HG02840 (cell line): ENCODE data around the gene PDK2.

ENCODE experiments used
- ATAC-seq: cut with Tn5 transposase; IDR thresholded peaks from one replicate; pipeline ENCODE4 v1.9.1; 2021; ENCODE audit warnings: mild to moderate bottlenecking, moderate library complexity, moderate number of reproducible peaks; ENCODE audit not compliant: unreplicated experiment, low FRiP score

The PDK2 gene

DNA sequence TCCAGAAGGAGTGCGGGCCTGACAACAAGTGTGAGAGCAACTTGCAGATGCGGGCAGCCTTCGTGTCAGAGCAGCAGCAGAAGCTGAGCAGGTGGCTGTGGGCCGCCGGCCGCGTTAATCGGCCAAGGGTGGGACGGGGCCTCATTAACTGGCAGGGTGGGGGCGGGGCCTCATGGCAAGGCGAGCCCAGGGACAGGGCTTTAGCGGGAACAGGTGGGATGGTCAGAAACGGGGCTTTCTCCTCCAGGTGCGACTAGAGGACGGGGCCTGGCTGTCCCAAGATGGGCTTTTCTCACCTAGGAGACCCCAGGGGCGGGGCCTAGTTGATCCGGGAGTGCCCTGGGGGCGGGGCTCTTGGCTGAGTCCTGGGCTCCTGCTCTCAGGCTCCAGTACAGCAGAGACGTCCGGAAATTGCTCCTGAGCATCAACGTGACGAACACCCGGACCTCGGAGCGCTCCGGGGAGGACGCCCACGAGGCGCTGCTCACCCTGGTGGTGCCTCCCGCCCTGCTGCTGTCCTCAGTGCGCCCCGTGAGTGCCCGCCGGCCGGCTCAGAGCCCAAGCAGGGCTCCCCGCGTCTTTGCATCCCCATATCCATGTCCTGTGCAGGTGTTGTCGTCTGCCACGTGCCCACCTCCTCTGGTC is 18.4 kb upstream of the PDK2 start:
- no peak for ATAC-seq

DNA sequence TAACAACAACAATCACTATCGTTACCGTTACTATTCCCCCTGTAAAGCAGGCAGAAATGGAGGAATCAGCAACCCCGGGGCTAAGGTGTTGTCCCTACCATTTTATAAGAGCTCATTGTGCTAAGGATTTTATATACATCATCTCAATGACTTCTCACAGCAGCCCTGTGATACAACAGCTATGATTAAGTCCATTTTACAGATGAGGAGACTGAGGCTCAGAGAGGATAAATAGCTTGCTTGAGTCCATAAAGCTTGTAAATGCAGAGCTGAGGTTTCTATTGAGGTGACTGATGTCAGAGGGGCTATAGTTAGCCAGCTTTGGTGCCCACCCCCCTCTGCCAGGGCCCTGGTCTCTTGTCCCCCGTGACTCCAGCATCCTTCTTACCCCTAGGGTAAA is 16.7 kb upstream of the PDK2 start:
- ATAC-seq, result no peak

- no peak for ATAC-seq
Observed at GRCh38 chr17:50079334-50080095, 15.6 kb upstream of the PDK2 start.

DNA sequence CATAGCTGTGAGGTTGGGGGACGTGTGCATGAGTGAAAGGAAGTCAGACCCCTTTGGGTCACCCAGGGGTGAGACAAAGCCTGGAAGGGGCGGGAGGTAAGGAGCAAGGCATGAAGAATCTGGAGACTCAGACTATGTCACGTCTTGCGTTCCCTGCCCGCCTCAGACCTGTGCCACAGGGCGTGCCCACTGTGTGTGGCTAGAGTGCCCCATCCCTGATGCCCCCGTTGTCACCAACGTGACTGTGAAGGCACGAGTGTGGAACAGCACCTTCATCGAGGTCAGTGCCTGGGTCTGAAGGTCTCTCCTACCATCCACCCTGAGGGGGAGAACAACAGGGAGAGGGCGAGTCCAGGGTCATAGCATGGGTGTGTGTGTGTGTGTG is 15.1 kb upstream of the PDK2 start:
- ATAC-seq, result no peak

DNA sequence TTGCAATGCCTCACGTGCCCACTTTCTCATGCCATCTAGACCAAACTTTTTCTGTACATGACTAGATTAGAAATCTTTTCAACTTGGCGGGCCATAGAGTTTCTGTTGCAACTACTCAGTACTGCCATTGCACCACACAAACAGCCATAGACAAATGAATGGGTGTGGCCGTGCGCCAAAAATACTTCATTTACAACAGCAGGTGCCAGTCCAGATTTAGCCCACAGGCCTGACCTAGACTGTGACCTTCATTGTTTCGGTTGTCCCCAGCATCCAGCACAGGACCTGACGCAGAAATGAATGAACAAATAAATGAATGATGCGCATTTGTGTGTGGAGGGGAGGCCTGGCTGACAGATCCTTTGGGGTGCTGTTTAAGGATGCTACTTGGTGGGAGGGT is 14.3 kb upstream of the PDK2 start:
- ATAC-seq, result no peak

DNA sequence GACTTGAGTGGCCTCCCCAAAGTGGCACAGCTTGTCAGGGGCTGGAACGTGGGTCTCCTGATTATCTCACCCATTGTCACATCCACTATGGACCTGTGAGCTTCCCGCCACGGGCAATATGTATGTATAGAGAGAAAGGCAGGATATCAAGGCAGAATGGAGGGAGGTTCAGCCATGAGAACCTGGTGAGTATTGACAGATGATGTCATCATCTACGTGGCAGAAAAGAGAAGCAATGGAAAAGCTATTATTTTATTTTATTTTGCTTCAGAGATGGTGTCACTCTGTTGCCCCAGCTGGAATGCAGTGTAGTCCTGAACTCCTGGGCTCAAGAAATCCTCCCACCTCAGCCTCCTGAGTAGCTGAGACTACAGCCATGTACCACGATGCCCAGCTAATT is 13.4 kb upstream of the PDK2 start:
- ATAC-seq, result no peak

GRCh38 chr17:50087246-50087911 is 7.8 kb upstream of the PDK2 start:
- no peak for ATAC-seq

- ATAC-seq, result no peak
Observed at GRCh38 chr17:50087912-50088405, 7.2 kb upstream of the PDK2 start.

DNA sequence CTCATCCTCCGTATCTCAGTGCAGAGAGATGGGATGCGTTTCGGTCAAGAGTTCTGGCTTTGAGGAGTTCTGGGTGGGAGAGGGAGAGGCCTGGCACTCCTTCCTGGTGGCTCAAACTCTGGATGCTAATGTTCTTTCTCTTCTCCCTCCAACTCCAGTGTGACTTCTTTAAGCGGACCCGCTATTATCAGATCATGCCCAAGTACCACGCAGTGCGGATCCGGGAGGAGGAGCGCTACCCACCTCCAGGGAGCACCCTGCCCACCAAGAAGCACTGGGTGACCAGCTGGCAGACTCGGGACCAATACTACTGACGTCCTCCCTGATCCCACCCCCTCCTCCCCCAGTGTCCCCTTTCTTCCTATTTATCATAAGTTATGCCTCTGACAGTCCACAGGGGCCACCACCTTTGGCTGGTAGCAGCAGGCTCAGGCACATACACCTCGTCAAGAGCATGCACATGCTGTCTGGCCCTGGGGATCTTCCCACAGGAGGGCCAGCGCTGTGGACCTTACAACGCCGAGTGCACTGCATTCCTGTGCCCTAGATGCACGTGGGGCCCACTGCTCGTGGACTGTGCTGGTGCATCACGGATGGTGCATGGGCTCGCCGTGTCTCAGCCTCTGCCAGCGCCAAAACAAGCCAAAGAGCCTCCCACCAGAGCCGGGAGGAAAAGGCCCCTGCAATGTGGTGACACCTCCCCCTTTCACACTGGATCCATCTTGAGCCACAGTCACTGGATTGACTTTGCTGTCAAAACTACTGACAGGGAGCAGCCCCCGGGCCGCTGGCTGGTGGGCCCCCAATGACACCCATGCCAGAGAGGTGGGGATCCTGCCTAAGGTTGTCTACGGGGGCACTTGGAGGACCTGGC is 6.0 kb upstream of the PDK2 start:
- ATAC-seq, result no peak

- ATAC-seq, result no peak
Observed at GRCh38 chr17:50090071-50090470, 5.1 kb upstream of the PDK2 start.

DNA sequence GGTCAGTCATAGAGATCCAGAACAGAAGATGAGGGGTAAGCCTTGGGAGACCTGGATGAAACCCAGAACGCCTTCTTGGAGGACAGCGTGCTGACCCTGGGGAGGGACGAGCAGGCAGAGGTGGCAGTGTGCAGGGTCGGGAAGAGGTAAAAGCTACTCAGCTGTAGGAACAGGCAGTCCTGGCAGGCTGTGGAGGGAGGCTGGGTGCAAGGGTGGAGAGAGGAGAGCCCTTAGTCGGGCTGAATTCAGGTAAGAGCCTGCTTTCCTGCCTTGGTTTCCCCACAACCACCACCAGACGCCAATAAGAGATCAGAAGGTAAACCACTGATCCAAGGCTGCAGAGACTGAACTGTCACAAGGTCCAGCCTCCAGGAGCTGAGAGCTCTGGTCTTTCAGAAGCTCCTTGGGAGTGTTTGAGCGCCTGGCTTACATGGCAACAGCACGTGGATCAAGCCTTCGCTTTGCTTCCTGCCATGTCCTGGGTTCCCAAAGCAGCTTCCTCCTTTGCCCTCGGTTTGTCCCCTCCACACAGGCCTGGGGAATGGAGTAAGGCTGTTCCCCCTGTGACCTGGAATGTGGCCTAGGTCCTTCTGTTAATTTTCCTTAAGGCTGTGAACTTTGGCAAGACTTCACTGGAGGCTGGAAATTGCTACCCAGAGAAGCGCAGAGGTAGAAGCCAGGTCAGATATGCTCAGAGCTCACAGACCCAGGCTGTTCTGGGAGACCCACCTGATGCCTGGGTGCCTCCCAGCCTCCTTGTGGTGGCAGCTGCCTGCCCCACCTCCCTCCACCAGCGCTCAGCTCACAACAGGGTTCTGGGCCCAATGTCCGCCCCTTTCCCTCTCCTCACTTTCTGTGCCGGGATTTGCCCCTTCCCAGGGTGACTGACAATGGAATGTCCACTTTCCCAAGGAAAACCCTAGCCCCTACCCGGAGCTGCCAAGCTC is 3.9 kb upstream of the PDK2 start:
- ATAC-seq, result no peak

- no peak for ATAC-seq
Observed at GRCh38 chr17:50091918-50092285, 3.2 kb upstream of the PDK2 start.

DNA sequence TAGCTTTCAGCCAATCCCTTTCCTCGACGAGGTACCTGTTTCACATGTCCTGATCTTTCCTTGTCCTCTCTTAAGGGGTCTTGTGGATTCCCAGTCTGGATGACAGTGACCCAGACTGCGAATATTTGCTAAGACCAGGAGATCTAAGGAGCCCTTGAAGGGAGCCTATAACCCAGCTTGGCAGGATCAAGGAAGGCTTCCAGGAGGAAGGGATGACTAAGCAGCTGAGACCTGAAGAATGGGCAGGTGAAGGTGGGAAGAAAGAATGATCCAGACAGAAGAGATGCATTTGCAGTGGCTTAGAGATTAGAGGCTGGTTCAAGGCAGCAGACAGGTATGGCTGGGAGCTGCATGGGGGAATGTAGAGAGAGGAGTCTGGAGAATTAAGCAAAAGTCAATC is 1.9 kb upstream of the PDK2 start:
- no peak for ATAC-seq

GRCh38 chr17:50093807-50094206 is 1.3 kb upstream of the PDK2 start:
- ATAC-seq, result no peak

DNA sequence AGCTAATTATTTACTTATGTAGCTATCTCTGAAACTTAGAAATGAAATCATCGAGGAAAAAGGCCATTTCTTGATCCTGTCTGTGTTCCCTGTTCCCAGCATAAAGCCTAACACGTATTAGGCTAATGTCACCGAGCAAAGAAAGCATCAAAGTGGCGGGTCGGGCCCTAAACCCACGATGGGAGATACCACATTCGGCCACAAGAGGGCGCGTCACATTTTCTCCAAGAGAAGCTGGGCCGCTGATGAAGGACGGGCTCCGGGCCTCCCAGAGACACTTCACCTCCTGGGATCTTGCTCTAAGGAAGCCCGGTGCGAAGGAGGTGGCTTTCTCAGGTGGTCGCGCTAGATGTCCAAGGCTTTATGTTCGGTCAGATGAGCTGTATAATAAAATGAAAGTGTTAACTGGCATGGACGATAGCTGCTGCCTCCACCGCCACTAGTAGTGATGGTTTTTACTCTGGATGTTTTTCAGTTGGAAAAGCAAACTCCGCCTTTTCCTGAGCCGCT is 853 bp upstream of the PDK2 start:
- ATAC-seq, result peak; percentile 33

DNA sequence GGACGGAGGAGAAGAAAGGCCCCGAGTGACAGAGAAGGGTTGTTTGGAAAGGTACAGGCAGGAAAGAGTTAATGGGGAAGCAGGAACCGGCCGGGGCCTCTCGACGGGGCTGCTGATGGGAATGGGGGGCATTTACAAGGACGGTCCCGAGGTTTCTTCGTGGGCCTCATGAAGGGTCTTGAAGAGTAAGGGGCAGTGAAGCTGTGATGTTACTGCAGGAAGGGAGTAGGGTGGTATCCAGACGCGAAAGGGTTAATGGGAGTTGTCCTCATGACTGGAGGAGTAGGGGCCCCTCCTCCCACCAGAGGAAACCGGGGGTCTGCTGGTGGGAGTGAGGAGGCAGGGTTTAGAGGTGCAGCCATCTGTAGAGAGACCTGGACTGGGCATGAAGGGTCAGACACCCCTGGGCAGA is 481 bp downstream of the PDK2 start:
- ATAC-seq, result no peak

DNA sequence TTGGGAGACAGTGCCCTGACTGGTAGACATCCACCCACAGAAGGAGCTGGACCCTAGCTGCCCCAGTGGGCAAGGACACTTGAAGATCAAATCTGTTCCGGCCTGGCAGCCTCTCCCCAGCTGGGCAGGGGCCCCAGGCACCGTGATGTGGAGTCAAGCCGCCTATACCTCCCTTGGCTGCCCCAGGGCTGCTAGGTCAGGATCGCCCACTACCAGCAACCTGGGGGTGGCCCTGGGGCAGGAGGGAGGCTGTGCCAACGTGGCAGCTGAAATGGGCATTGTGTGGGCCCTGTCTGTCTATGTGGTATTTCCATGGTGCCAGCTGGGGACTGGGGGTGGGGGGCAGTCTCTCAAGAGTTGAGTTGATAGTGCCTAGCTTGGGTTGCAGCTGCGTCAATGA is 941 bp downstream of the PDK2 start:
- no peak for ATAC-seq

DNA sequence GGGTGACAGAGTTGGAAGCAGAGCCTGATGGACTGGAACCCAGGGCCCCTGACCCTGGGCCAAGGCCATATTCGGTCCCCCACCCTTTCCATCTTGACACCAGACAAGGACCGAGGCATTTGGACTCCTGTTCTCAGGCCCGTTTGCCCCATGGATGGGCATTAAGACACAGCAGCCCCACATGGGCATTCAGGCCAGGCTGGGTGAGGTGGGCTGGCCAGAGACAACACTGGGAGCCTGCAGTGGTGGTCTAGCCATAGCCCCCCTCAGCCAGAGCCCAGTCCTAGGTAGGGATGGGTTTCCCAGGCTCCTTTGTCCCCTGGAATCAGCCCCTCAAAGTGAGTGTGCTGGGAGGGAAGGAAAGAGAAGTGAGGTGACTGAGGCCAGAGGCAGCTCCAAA is 1.6 kb downstream of the PDK2 start:
- no peak for ATAC-seq

- no peak for ATAC-seq
Observed at GRCh38 chr17:50097455-50097854, 2.3 kb downstream of the PDK2 start.
